GM12878 (cell line): ENCODE data around the gene TANC1. TPM values are rescaled to one million over a fixed set of nuclear protein-coding genes. Genes with fewer than 3 reads are reported as not detected.

Source experiments
- ATAC-seq: fragments of 200-7000 bp; cut with Tn5 transposase; 3 replicates; pipeline ENCODE4 v1.9.1; 2020; ENCODE audit warnings: mild to moderate bottlenecking, moderate library complexity
- BruUV-seq: library from RNA; stranded (reverse); fragments of 400-500 nt; replicated peaks from 2 replicates; lab custom pipeline; 2021; lab: Mats Ljungman, UMichigan
- CTCF ChIA-PET: fragments of 300-600 bp; sonication (Branson Sonifier 250); formaldehyde crosslinking; extraction: SDS; loops from one replicate; lab custom pipeline; 2021; ENCODE audit warnings: inconsistent platforms; lab: Yijun Ruan, JAX
- POLR2A ChIA-PET: fragments of 350-600 bp; formaldehyde crosslinking; extraction: SDS; loops from one replicate; lab custom pipeline; 2021; ENCODE audit warnings: inconsistent platforms; lab: Charles Lee
- RAD21 ChIA-PET: fragments of 300-600 bp; sonication (Branson Sonifier 250); formaldehyde crosslinking; loops from one replicate; lab custom pipeline; 2023; ENCODE audit warnings: antibody characterized with exemption; ENCODE audit not compliant: unreplicated experiment; lab: Charles Lee
- SMC1A ChIA-PET: fragments of 300-600 bp; sonication (Branson Sonifier 250); formaldehyde crosslinking; loops from one replicate; lab custom pipeline; 2023; ENCODE audit not compliant: unreplicated experiment, uncharacterized antibody; lab: Charles Lee
- DNase-seq: peaks from one replicate; pipeline ENCODE4 v3.0.0-alpha.2; 2011; ENCODE audit warnings: low read depth, low spot score
- FAIRE-seq: peaks from 3 replicates; lab custom pipeline; 2011; peaks lifted over from hg19 to GRCh38; lab: Jason Lieb, UNC
- H2AFZ ChIP-seq: 2 replicates; pipeline ENCODE4 v1.6.0; 2011; ENCODE audit warnings: low read depth, low read length, control low read depth; ENCODE audit not compliant: control insufficient read depth
- H3K27ac ChIP-seq: 2 replicates; pipeline ENCODE4 v1.5.1; 2011; ENCODE audit warnings: control low read depth; ENCODE audit not compliant: control insufficient read depth, insufficient read depth
- H3K27me3 ChIP-seq, 2 experiments: replicated peaks in 1 of 2; 2 replicates each; pipeline versions ENCODE4 v1.6.0 to v1.6.1; 2011; ENCODE audit warnings: low read length in 1 of 2; ENCODE audit not compliant: control insufficient read depth in 2 of 2, insufficient read depth in 2 of 2
- H3K36me3 ChIP-seq, 2 experiments: 2 replicates each; pipeline ENCODE4 v1.5.1; 2011; ENCODE audit warnings: low read length in 1 of 2; ENCODE audit not compliant: control insufficient read depth in 2 of 2, insufficient read depth in 2 of 2
- H3K4me1 ChIP-seq: 2 replicates; pipeline ENCODE4 v1.6.1; 2011; ENCODE audit warnings: mild to moderate bottlenecking, low read length, moderate library complexity, mixed read lengths; ENCODE audit not compliant: control insufficient read depth, insufficient read depth
- H3K4me2 ChIP-seq: 2 replicates; pipeline ENCODE4 v1.6.0; 2011; ENCODE audit warnings: control low read depth; ENCODE audit not compliant: control insufficient read depth, insufficient read depth
- H3K4me3 ChIP-seq: fragments of 200-600 bp; sonication (generic); 2 replicates; pipeline ENCODE4 v1.5.1; 2016
- H3K79me2 ChIP-seq: 2 replicates; pipeline ENCODE4 v1.6.0; 2011; ENCODE audit warnings: low read length; ENCODE audit not compliant: control insufficient read depth, insufficient read depth
- H3K9ac ChIP-seq: 2 replicates; pipeline ENCODE4 v1.8.0; 2011; ENCODE audit warnings: low read length, control low read depth, mixed read lengths; ENCODE audit not compliant: control insufficient read depth, insufficient read depth
- H3K9me3 ChIP-seq: replicated peaks from 3 replicates; pipeline ENCODE4 v1.5.1; 2011; ENCODE audit warnings: mild to moderate bottlenecking, low read length; ENCODE audit not compliant: control insufficient read depth, insufficient read depth
- H4K20me1 ChIP-seq: 2 replicates; pipeline ENCODE4 v1.6.0; 2011; ENCODE audit not compliant: control insufficient read depth, insufficient read depth
- ASH2L ChIP-seq: fragments of 300-600, 200-600 bp; sonication (generic); IDR thresholded peaks from 2 replicates; pipeline ENCODE4 v1.6.1; 2017; ENCODE audit warnings: low read depth, mild to moderate bottlenecking, borderline replicate concordance
- BHLHE40 ChIP-seq, 2 experiments: fragments of 450-650 bp in 1 of 2; IDR thresholded peaks; 2 replicates each; pipeline ENCODE4 v1.6.1; 2011 to 2017; ENCODE audit warnings: low read depth in 2 of 2, borderline replicate concordance in 1 of 2, improper control_type of control experiment in 1 of 2, low read length in 1 of 2, mild to moderate bottlenecking in 1 of 2
- CBFB ChIP-seq: IDR thresholded peaks from 2 replicates; pipeline ENCODE4 v1.6.1; 2016; ENCODE audit warnings: antibody characterized with exemption, low read depth
- CHD2 ChIP-seq: IDR thresholded peaks from 2 replicates; pipeline ENCODE4 v1.6.1; 2011; ENCODE audit warnings: low read depth, low read length, improper control_type of control experiment, borderline replicate concordance
- GATAD2B ChIP-seq: fragments of 450-650 bp; conservative IDR thresholded peaks from 2 replicates; pipeline ENCODE4 v1.6.1; 2017; ENCODE audit warnings: low read depth, mild to moderate bottlenecking, moderate library complexity
- HDAC2 ChIP-seq: fragments of 200-600 bp; sonication (generic); IDR thresholded peaks from 2 replicates; pipeline ENCODE4 v1.6.1; 2017
- KDM1A ChIP-seq: fragments of 200-600 bp; sonication (generic); IDR thresholded peaks from 2 replicates; pipeline ENCODE4 v1.6.1; 2016; ENCODE audit warnings: borderline replicate concordance
- LARP7 ChIP-seq: fragments of 450-650 bp; IDR thresholded peaks from 2 replicates; pipeline ENCODE4 v1.6.1; 2017; ENCODE audit warnings: mild to moderate bottlenecking
- RELA ChIP-seq: fragments of 450-650 bp; IDR thresholded peaks from 2 replicates; pipeline ENCODE4 v1.8.0; 2014; ENCODE audit warnings: borderline replicate concordance; ENCODE audit not compliant: partially characterized antibody
- SIN3A ChIP-seq: IDR thresholded peaks from 2 replicates; pipeline ENCODE4 v1.6.1; 2012; ENCODE audit warnings: low read depth, low read length, improper control_type of control experiment
- USF1 ChIP-seq: IDR thresholded peaks from 2 replicates; pipeline ENCODE4 v1.6.1; 2011; ENCODE audit warnings: borderline replicate concordance, low read depth, mild to moderate bottlenecking, moderate library complexity, mixed read lengths, low read length; ENCODE audit not compliant: insufficient read depth; ENCODE audit errors: extremely low read length
- WRNIP1 ChIP-seq: IDR thresholded peaks from 2 replicates; pipeline ENCODE4 v1.6.1; 2011; ENCODE audit warnings: low read depth, low read length, improper control_type of control experiment, borderline replicate concordance
- ZBED1 ChIP-seq: IDR thresholded peaks from 2 replicates; pipeline ENCODE4 v1.6.1; 2016; ENCODE audit warnings: borderline replicate concordance
- ZBTB4 ChIP-seq: fragments of 450-650 bp; formaldehyde crosslinking; IDR thresholded peaks from 2 replicates; pipeline ENCODE4 v1.4.0; 2022; ENCODE audit warnings: mild to moderate bottlenecking, moderate library complexity
- ZNF274 ChIP-seq: IDR thresholded peaks from one replicate; pipeline ENCODE4 v1.8.0; 2011; ENCODE audit not compliant: insufficient read length, insufficient read depth
- WGBS: methylation state at CpG from one replicate; pipeline ENCODE4 v1.1.6; 2016; ENCODE audit warnings: low lambda C conversion rate; ENCODE audit not compliant: insufficient replicate concordance, insufficient coverage; ENCODE audit errors: missing lambda C conversion rate; 5-methylcytosine and 5-hydroxymethylcytosine counted together
- in situ Hi-C: fragments of 300-500 bp; cut with MboI; formaldehyde crosslinking; loops from 9 replicates; pipeline ENCODE4 v1.14.3; 2018; ENCODE audit warnings: mixed read lengths
- intact Hi-C: fragments of 100-400 bp; cut with micrococcal nuclease; formaldehyde crosslinking; loops from one replicate; pipeline ENCODE4 v1.14.2; 2022; ENCODE audit not compliant: unreplicated experiment
- polyA plus RNA-seq, 11 experiments: library from polyadenylated mRNA; depleted of rRNA in 4 of 11; unstranded in 6 of 11; stranded (reverse) in 5 of 11; fragments of >200 nt; fragmentation: Nextera tagmentation in 4 of 11; fragmentation: Illumina TruSeq in 1 of 11; extraction: Ambion mirVana in 4 of 11; extraction: Trizol in 1 of 11; gene quantifications; 1 replicate in 1 of 11; 2 replicates in 10 of 11; pipeline versions ENCODE4 v1.2.1 to v1.2.3, GENCODE V29; 2011 to 2016; ENCODE audit warnings: inconsistent platforms in 2 of 11, missing spikeins in 2 of 11, low read depth in 1 of 11
- total RNA-seq, 4 experiments: library from RNA; depleted of rRNA in 3 of 4; stranded (reverse); fragments of >200 nt in 3 of 4; fragmentation: Illumina TruSeq in 1 of 4; extraction: Trizol in 1 of 4; gene quantifications; 2 replicates each; pipeline versions ENCODE4 v1.2.1 to v1.2.3, GENCODE V29; 2013 to 2021

TANC1 gene
- total and polyA plus RNA-seq, 10 of the 15 experiments (the other 5 are each of a cell fraction or from before 2014, with no cell fraction given) = 0.05 to 5.0 (median 0.34) TPM

- H3K4me1 ChIP-seq = no peaks in the 10 kb centered on the region
- DNase-seq (no peak), ATAC-seq (peak; percentile 72), FAIRE-seq (no peak)
- 47% methylated on average over 5 of the region's 5 CpGs for WGBS
- H3K4me2 ChIP-seq = no peak overlapping the region
- no peak overlapping the region for H2AFZ ChIP-seq
- no peak overlapping the region for H3K27ac ChIP-seq
- H3K79me2 ChIP-seq = no peaks in the 10 kb centered on the region
- CTCF ChIA-PET = no interaction called here
- POLR2A ChIA-PET = interaction anchor here (0.6 to 0.8 kb wide), 2 partner anchors 158 to 640 kb away, joined by 3 to 5 read pairs; no protein-coding TSS in a partner anchor
- in situ Hi-C loops = no loop called here
- TF ChIP-seq LARP7 = no peak
- no peak for TF ChIP-seq ASH2L
- no peak for TF ChIP-seq ZNF274
- TF ChIP-seq ZBTB4 = no peak
- TF ChIP-seq SIN3A = no peak
- TF ChIP-seq BHLHE40 (IDR thresholded peaks at IDR 0.05; ENCODE audit: borderline replicate concordance in 1 of 2, low read depth in 2 of 2, low read length in 1 of 2) = no peak
- no peak for TF ChIP-seq HDAC2
- TF ChIP-seq GATAD2B = no peak
- TF ChIP-seq ZBED1 = no peak
- no peak for TF ChIP-seq USF1
- TF ChIP-seq KDM1A = no peak
- no peak for TF ChIP-seq WRNIP1
- TF ChIP-seq CBFB = no peak
- TF ChIP-seq CHD2 = no peak
- TF ChIP-seq RELA = no peak
- H3K9me3 ChIP-seq = no peaks in the 10 kb centered on the region
- RAD21 ChIA-PET = no interaction called here
- H3K4me3 ChIP-seq = no peak overlapping the region
- H4K20me1 ChIP-seq = no peaks in the 10 kb centered on the region
- no peak overlapping the region for H3K9ac ChIP-seq
- SMC1A ChIA-PET = no interaction called here
- H3K36me3 ChIP-seq = no peaks in the 10 kb centered on the region
- H3K27me3 ChIP-seq = no peaks in the 10 kb centered on the region
- no TSS peak for BruUV-seq
- intact Hi-C loops = no loop called here
Observed at GRCh38 chr2:158953926-158954763, 14.3 kb upstream of the TANC1 start.
